Caco-2 (cell line): ENCODE data around the gene NAP1L4. TPM values are rescaled to one million over a fixed set of nuclear protein-coding genes. Genes with fewer than 3 reads are reported as not detected.

Source experiments
- BruUV-seq: library from RNA; stranded (reverse); fragments of 400-500 nt; replicated peaks from 2 replicates; lab custom pipeline; 2021; lab: Mats Ljungman, UMichigan
- CTCF ChIA-PET: fragments of 300-600 bp; sonication (Branson Sonifier 250); formaldehyde crosslinking; loops from one replicate; lab custom pipeline; 2022; ENCODE audit warnings: antibody characterized with exemption; lab: Charles Lee
- POLR2A ChIA-PET: fragments of 300-600 bp; sonication (Branson Sonifier 250); formaldehyde crosslinking; loops from one replicate; lab custom pipeline; 2022; ENCODE audit warnings: antibody characterized with exemption; lab: Charles Lee
- DNase-seq, 2 experiments: peaks; one replicate each; pipeline versions ENCODE4 v3.0.0 to v3.0.0-alpha.2; 2020 to 2022
- H3K27me3 ChIP-seq: replicated peaks from 2 replicates; pipeline ENCODE4 v1.6.0; 2011; ENCODE audit warnings: low read length; ENCODE audit not compliant: control insufficient read depth, insufficient read depth
- H3K36me3 ChIP-seq: 2 replicates; pipeline ENCODE4 v1.5.1; 2011; ENCODE audit warnings: low read length; ENCODE audit not compliant: control insufficient read depth, insufficient read depth
- H3K4me1 ChIP-seq: fragments of 250-450 bp; sonication (Bioruptor Pico); 2 replicates; pipeline ENCODE4 v1.5.1; 2020; ENCODE audit warnings: mild to moderate bottlenecking
- H3K4me3 ChIP-seq: 2 replicates; pipeline ENCODE4 v1.5.1; 2011; ENCODE audit warnings: low read depth, mild to moderate bottlenecking, control low read depth, low read length
- H3K9me3 ChIP-seq: fragments of 250-450 bp; sonication (Bioruptor Pico); 2 replicates; pipeline ENCODE4 v1.5.1; 2020; ENCODE audit warnings: mild to moderate bottlenecking, moderate library complexity
- H3K27ac Mint-ChIP-seq: one replicate; pipeline ENCODE4 v1.8.0; 2022; ENCODE audit warnings: mixed read lengths; ENCODE audit not compliant: unreplicated experiment
- H3K27me3 Mint-ChIP-seq: one replicate; pipeline ENCODE4 v1.8.0; 2022; ENCODE audit warnings: mixed read lengths; ENCODE audit not compliant: insufficient read depth, unreplicated experiment
- H3K36me3 Mint-ChIP-seq: one replicate; pipeline ENCODE4 v1.8.0; 2022; ENCODE audit warnings: mild to moderate bottlenecking, mixed read lengths; ENCODE audit not compliant: insufficient read depth, unreplicated experiment
- H3K4me1 Mint-ChIP-seq: one replicate; pipeline ENCODE4 v1.8.0; 2022; ENCODE audit warnings: low read depth, mixed read lengths; ENCODE audit not compliant: unreplicated experiment
- H3K4me3 Mint-ChIP-seq: one replicate; pipeline ENCODE4 v1.8.0; 2022; ENCODE audit warnings: mild to moderate bottlenecking, moderate library complexity, mixed read lengths; ENCODE audit not compliant: unreplicated experiment
- H3K9me3 Mint-ChIP-seq: one replicate; pipeline ENCODE4 v1.8.0; 2022; ENCODE audit warnings: mixed read lengths; ENCODE audit not compliant: unreplicated experiment
- CTCF ChIP-seq, 2 experiments: fragments of 200-600 bp in 1 of 2; IDR thresholded peaks; 1 replicate in 1 of 2; 2 replicates in 1 of 2; pipeline versions ENCODE4 v1.5.1 to v1.8.0; 2011 to 2022; ENCODE audit warnings: antibody characterized with exemption in 1 of 2, control low read depth in 1 of 2, inconsistent platforms in 1 of 2, low read depth in 1 of 2, low read length in 1 of 2, mild to moderate bottlenecking in 1 of 2, moderate library complexity in 1 of 2; ENCODE audit not compliant: insufficient read depth in 1 of 2, severe bottlenecking in 1 of 2, unreplicated experiment in 1 of 2
- intact Hi-C: fragments of 100-400 bp; cut with micrococcal nuclease; formaldehyde crosslinking; loops from one replicate; pipeline ENCODE4 v1.10.0; 2022; ENCODE audit not compliant: unreplicated experiment
- total RNA-seq: library from RNA; stranded (reverse); gene quantifications from 2 replicates; pipeline ENCODE4 v1.2.3, GENCODE V29; 2022

The NAP1L4 gene
- total RNA-seq, 1 experiment from 2014 or later, result 215 TPM

DNA sequence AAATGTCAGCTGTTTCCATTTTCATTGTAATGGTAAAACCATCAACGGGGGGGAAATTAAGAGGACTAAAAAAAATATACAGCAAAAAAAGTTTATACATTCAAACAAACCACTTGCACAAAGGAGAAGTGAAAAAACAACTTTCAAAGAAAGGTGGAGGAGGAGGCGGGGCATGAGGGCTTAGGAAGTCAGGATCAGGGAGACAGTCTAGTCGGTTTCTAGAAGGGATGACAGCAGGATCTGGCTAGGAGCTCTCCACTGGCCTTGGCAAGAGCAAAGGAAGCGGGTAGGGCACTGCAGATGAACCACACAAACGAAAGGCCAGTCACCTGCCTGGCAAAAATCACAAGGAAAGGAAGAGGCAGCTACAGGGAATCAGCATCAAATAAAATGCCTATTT is 31.0 kb downstream of the NAP1L4 start:
- ChIA-PET POLR2A (no interaction called here), CTCF (no interaction called here)
- TF ChIP-seq CTCF (IDR thresholded peaks at IDR 0.05; ENCODE audit: insufficient read depth in 1 of 2, low read depth in 1 of 2, low read length in 1 of 2, severe bottlenecking in 1 of 2, unreplicated experiment in 1 of 2), result no peak
- H3K27me3 ChIP-seq, result no peaks in the 10 kb centered on the region
- H3K27ac Mint-ChIP-seq, result no peak overlapping the region
- no peaks in the 10 kb centered on the region for H3K9me3 Mint-ChIP-seq
- BruUV-seq, result no TSS peak
- H3K4me3 Mint-ChIP-seq, result no peak overlapping the region
- H3K9me3 ChIP-seq, result no peaks in the 10 kb centered on the region
- H3K36me3 ChIP-seq, result peaks cover 11% of the 10 kb centered on the region
- peaks cover 6% of the 10 kb centered on the region for H3K4me1 Mint-ChIP-seq
- peaks cover 96% of the 10 kb centered on the region for H3K36me3 Mint-ChIP-seq
- intact Hi-C loops, result no loop called here
- no peaks in the 10 kb centered on the region for H3K27me3 Mint-ChIP-seq
- DNase-seq, result no peak
- H3K4me3 ChIP-seq, result no peak overlapping the region
- H3K4me1 ChIP-seq, result no peaks in the 10 kb centered on the region

GRCh38 chr11:2960139-2960538 is 32.0 kb downstream of the NAP1L4 start:
- Histone ChIP-seq H3K36me3 (peaks cover 14% of the 10 kb centered on the region), H3K4me1 (no peaks in the 10 kb centered on the region), H3K27me3 (no peaks in the 10 kb centered on the region), H3K9me3 (no peaks in the 10 kb centered on the region), H3K4me3 (no peak overlapping the region)
- Mint-ChIP-seq H3K27ac (no peak overlapping the region), H3K36me3 (peaks cover 97% of the 10 kb centered on the region), H3K9me3 (no peaks in the 10 kb centered on the region), H3K4me1 (peaks cover 7% of the 10 kb centered on the region), H3K4me3 (no peak overlapping the region), H3K27me3 (no peaks in the 10 kb centered on the region)
- DNase-seq, result no peak
- no peak for TF ChIP-seq CTCF (IDR thresholded peaks at IDR 0.05; ENCODE audit: insufficient read depth in 1 of 2, low read depth in 1 of 2, low read length in 1 of 2, severe bottlenecking in 1 of 2, unreplicated experiment in 1 of 2)
- BruUV-seq, result no TSS peak
- ChIA-PET CTCF (no interaction called here), POLR2A (interaction anchor here (0.7 kb wide), 1 partner anchor 899 kb away, joined by 5 read pairs; no protein-coding TSS in a partner anchor)
- intact Hi-C loops, result no loop called here

- peaks cover 98% of the 10 kb centered on the region for H3K36me3 Mint-ChIP-seq
- DNase-seq, result no peak
- H3K27me3 Mint-ChIP-seq, result no peaks in the 10 kb centered on the region
- TF ChIP-seq CTCF (IDR thresholded peaks at IDR 0.05; ENCODE audit: insufficient read depth in 1 of 2, low read depth in 1 of 2, low read length in 1 of 2, severe bottlenecking in 1 of 2, unreplicated experiment in 1 of 2), result no peak
- BruUV-seq, result no TSS peak
- H3K27ac Mint-ChIP-seq, result no peak overlapping the region
- peaks cover 15% of the 10 kb centered on the region for H3K36me3 ChIP-seq
- no peaks in the 10 kb centered on the region for H3K9me3 Mint-ChIP-seq
- no peaks in the 10 kb centered on the region for H3K4me1 ChIP-seq
- H3K9me3 ChIP-seq, result no peaks in the 10 kb centered on the region
- POLR2A ChIA-PET, result no interaction called here
- no peaks in the 10 kb centered on the region for H3K27me3 ChIP-seq
- H3K4me1 Mint-ChIP-seq, result peaks cover 7% of the 10 kb centered on the region
- no peak overlapping the region for H3K4me3 ChIP-seq
- no peak overlapping the region for H3K4me3 Mint-ChIP-seq
- CTCF ChIA-PET, result no interaction called here
- intact Hi-C loops, result no loop called here
Measured at GRCh38 chr11:2958251-2958650, 33.9 kb downstream of the NAP1L4 start.
